Measurements from ENCODE around the gene FAM184A.
"Not testable (repeated sequence)": the region's sequence is repeated elsewhere in the genome, so short reads cannot be mapped to it uniquely, and the experiment has no call there.

The FAM184A gene

GRCh38 chr6:119052292-119052889 is 26.1 kb downstream of the FAM184A start:
- peak in 1 of 2 experiments; percentile 1 for DNase-seq

DNA sequence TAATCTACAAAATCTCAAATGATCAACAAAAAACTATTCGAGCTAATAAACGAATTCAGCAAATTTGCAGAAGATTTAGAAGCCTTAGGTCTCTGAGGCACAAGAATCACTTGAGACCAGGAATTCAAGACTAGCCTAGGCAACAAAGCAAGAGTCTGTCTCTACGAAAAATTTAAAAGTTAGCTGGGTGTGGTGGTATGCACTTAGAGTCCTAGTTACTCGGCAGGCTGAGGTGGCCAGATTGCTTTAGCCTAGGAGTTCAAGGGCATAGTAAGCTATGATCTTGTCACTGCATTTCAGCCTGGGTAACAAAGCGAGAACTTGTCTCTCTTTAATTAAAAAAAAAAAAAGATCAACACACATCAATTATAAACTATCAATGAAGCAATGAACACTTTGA is 34.2 kb downstream of the FAM184A start:
- DNase-seq = no peak

DNA sequence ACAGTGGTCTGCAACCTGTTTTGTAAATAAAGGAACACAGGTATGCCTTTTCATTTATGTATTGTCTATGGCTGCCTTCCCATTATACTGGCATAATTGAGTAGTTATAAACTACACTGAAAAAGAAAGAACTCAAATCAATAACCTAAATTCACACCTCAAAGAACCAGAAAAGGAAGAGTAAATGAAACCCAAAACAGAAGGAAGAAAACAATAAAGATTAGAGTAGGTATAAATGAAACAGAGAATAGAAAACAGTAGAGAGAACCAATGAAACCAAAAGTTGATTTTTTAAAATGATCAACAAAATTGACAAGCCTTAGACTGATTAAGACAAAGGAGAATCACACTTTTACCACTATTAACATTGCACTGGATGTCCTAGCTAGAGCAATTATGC is 34.7 kb downstream of the FAM184A start:
- DNase-seq = no peak

GRCh38 chr6:119043265-119043664 is 35.2 kb downstream of the FAM184A start:
- no peak for DNase-seq

DNA sequence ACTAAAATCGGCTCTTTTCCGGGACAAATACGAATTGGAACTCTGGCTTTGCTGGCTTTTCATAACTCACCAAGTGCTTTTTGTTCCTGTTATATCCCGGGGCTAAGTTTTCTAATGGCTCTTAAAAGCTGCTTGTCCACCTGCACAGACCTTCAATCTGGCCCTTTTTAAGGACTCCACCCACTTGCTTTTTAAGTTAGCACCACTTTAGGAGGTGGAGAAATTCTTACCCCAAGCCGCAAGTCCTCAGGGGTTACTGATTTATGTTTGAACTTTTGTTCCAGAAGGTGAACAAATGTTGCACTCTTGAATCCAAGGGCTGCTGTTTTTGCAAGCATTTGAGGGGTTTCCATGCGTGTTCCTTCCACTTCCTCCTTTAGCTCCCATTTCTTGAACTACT is 37.8 kb downstream of the FAM184A start:
- DNase-seq = no peak

DNA sequence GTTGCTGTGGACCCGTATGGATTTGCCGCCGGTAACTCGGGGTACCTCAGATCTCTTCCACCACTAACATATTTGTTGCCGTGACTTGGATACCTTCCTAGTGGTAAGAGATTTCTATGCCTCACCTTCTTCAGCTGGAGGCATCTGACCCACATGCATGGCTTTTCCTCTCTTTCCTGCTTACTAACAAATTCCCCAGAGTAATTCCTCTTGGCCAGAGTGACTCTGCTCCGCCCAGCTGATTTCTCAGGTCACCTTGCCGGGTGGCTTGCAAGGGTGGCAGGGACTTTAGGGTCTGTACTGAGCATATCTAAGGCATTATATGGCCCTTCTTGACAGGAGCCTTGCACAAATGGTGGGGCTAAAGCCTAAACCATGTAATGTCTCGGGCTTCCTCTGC is 38.2 kb downstream of the FAM184A start:
- no peak for DNase-seq

- no peak for DNase-seq
Observed at GRCh38 chr6:119037941-119038623, 40.4 kb downstream of the FAM184A start.

DNA sequence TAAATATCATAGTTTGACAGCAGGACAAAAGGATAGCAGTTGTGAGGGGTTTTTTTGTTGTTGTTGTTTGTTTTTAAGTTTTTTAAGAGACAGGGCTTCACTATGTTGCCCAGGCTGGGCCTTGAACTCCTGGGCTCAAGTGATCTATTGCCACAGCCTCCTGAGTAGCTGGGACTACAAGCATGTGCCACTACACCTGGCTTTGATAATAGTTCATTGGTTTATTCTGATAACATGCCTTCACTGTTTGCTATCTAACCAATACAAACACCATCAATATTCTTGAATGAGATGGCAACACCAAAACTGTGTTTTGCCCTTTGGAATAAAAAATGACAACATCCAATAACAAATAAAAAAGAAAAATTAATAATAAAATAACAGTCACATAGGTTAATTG is 41.2 kb downstream of the FAM184A start:
- DNase-seq = no peak

GRCh38 chr6:119036081-119036480 is 42.4 kb downstream of the FAM184A start:
- no peak for DNase-seq

DNA sequence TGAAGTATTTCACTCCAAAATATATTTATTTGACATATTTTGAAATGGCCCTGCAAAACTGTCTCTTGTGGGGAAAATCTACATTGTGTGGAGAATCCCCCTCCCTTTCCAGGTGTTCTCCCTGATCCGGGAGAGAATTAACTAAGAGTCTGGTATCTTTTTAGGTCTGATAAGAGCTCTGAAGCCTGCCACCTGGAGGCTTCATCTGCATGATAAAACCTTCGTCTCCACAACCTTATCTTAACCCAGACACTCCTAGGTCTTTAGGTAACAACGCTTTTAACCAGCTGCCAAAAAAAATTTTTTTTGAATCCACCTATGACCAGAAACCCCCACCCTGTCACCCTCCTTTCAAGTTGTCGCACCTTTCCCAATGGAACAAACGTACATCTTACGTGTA is 43.0 kb downstream of the FAM184A start:
- DNase-seq = no peak

- no peak for DNase-seq
Observed at GRCh38 chr6:119034827-119035458, 43.5 kb downstream of the FAM184A start.

GRCh38 chr6:119032428-119032827 is 46.0 kb downstream of the FAM184A start:
- no peak for DNase-seq

DNA sequence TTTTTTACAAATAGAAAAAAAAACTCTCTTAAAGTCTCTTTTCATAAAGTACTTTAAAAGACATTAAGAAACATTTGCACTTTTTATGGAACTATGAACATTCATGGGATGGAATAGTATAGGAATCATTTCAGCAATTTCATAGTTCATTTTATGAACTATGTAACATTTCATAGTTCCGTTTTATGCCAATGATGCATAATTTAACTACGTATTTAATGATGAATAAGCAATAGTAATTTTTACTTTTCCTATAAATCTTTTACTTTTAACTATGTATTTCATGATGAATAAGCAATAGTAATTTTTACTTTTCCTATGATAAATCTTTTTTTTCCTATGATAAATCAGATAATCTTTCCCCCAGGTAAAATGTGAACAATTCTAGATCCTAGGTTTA is 47.7 kb downstream of the FAM184A start:
- DNase-seq = no peak

GRCh38 chr6:119028091-119028490 is 50.4 kb downstream of the FAM184A start:
- DNase-seq = no peak

DNA sequence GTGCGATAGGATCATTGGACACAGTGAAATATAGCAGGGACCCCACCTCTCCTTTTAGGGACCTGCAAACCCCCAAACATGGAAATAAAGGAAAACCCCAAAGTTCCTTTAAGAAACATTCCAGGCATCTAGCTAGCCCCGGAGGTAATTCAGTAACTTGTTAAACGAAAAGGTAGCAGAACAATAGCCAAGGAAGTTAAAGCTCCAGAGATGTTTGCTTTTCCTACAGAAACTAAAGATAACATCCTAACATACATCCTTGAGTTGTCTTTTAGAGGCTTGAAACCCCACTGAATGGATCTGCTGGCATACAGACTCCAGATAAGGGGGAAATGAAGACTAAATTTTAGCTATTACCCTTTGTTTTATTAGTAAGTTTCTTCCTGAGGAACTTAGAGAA is 51.0 kb downstream of the FAM184A start:
- no peak for DNase-seq

DNA sequence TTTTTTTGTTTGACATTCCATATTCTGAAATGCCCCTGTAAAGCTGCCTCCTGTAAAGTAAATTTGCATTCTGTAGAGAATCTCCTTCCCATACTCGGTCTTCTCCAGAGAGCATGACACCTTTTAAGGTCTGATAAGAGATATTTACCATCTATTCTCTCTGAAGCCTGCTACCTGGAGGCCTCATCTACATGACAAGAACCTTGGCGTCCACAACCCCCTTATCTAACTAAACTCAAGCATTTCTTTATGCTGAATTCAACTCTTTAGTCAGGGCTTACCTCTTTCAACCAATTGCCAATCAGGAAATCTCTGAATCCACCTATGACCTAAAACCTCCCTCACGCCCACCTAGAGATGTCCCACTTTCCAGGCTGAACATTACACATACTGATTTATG is 51.6 kb downstream of the FAM184A start:
- no peak for DNase-seq

- DNase-seq = no peak
Observed at GRCh38 chr6:119025793-119026192, 52.7 kb downstream of the FAM184A start.

DNA sequence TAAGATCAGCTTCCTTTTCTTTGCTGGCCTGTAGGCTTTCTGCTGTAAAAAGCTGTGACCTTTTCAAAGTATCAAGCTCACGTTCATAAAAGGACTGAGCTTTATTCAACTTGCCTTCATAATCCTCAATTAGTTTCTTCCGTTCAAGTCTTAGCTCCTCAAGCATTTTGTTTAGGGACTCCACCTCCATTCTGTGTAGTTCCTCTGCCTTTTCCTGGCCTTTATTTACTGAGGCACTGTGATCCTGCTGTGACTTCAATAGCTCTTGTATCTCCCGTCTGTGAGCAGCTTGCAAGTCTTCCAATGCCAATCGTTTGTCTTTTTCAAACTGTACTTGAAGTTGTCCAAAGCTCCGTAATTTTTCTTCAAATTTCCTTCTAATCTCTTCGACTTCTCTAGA is 54.4 kb downstream of the FAM184A start:
- no peak for DNase-seq

GRCh38 chr6:119022796-119023195 is 55.7 kb downstream of the FAM184A start:
- no peak for DNase-seq

DNA sequence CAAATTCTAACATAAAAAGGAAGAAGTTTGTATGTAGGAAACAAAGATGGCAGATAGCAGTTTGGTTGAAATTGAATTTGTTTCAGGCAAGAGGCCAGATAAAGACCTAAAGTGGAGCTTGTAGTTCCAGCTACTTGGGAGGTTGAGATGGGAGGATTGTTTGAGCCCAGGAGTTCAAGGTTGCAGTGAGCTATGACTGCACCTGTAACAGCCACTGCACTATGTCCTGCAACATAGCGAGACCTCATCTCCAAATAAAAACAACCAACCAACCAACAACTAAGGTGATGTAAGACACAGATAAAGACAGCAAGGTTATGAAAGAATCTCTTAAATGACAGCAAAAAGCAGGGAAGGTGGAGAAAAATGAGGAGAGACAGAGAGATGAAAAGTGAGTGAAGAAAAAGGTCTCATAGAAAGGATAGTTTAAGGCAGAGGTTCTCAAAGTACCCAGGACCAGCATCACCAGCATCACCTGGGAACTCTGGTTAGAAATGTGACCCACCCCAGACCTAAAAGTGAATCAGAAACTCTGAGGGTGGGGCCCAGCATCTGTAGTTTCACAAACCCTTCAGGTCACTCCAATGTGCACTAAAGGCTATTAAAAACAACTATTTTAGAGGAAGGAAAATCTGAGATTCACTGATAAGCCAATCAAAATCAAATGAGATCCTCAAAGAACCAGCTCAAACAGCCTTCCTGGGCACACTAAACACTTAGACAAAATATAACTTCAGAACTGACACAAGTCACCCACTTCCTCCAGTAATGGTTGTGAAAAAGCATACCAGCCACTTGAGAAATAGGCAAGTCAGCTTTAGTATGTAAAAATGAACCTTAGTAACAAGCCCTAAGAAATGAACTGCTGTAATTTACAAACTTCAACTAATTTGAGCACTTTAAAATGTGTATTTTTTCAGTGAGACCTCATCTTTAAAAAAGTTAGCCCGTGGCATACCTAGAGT is 57.6 kb downstream of the FAM184A start:
- DNase-seq = no peak

DNA sequence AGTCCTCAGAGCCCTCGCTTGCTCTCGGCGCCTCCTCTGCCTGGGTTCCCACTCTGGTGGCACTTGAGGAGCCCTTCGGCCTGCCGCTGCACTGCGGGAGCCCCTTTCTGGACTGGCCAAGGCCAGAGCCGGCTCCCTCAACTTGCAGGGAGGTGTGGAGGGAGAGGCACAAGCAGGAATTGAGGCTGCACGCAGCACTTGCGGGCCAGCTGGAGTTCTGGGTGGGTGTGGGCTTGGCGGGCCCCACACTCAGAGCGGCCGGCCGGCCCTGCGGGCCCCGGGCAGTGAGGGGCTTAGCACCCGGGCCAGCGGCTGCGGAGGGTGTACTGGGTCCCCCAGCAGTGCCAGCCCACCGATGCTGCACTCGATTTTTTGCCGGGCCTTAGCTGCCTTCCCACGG is 63.3 kb downstream of the FAM184A start:
- DNase-seq = not testable (repeated sequence)

DNA sequence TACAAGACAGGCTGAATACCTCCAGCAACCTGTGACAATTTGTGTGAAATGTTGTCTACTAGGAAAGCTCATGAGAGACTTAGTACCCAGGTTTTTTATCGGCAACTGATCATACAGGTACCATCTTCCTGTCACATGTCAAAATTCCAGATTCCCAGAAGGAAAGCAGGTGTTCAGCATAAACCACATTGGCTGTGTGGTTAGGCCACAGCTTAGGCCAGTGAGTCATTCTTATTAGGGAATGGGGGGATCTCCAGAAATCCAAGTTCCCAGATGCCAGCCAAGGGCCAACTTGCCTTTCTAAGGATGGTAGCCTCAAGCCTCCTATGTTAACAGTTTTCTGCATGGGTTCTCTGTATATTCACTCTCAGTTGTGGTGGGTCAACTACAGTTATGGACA is 65.9 kb downstream of the FAM184A start:
- DNase-seq = no peak

GRCh38 chr6:119009266-119009665 is 69.2 kb downstream of the FAM184A start:
- not testable (repeated sequence) for DNase-seq

Data from stimulated activated CD4-positive, alpha-beta T cell treated with anti-CD3 and anti-CD28 coated beads, Interleukin-4, amount 100 ng/mL, for 4 hours (primary cell).